Lower lobe of right lung (tissue), 2 donors: ENCODE data around the gene CCDC93. TPM values are rescaled to one million over a fixed set of nuclear protein-coding genes. Genes with fewer than 3 reads are reported as not detected.

Experiments
- ATAC-seq, 2 donors: fragments of 200-7000 bp; cut with Tn5 transposase; one replicate each; pipeline ENCODE4 v1.9.1; 2020 to 2022; ENCODE audit warnings: mild to moderate bottlenecking in 2 of 2, moderate library complexity in 2 of 2
- DNase-seq: peaks from one replicate; pipeline ENCODE4 v3.0.0-alpha.2; 2020
- H3K27ac ChIP-seq: fragments of 200-600 bp; one replicate; pipeline ENCODE4 v1.8.0; 2022
- H3K27me3 ChIP-seq: fragments of 200-600 bp; one replicate; pipeline ENCODE4 v1.8.0; 2022; ENCODE audit warnings: low read depth
- H3K36me3 ChIP-seq: fragments of 200-600 bp; one replicate; pipeline ENCODE4 v1.8.0; 2022; ENCODE audit warnings: mild to moderate bottlenecking
- H3K4me1 ChIP-seq: fragments of 200-600 bp; one replicate; pipeline ENCODE4 v1.8.0; 2022
- H3K4me3 ChIP-seq: fragments of 200-600 bp; one replicate; pipeline ENCODE4 v1.8.0; 2022; ENCODE audit warnings: mild to moderate bottlenecking
- H3K9me3 ChIP-seq: fragments of 200-600 bp; one replicate; pipeline ENCODE4 v1.8.0; 2022
- CTCF ChIP-seq: fragments of 200-600 bp; IDR thresholded peaks from one replicate; pipeline ENCODE4 v1.8.0; 2022; ENCODE audit warnings: antibody characterized with exemption, mild to moderate bottlenecking
- intact Hi-C: fragments of 100-400 bp; cut with DNase I; formaldehyde crosslinking; loops from one replicate; pipeline ENCODE4 v1.11.0; 2022
- total RNA-seq: library from RNA; stranded (reverse); fragmentation: NEBNext Ultra II Directional; extraction: Animal tissue kit (Norgen Biotek cat#: 25700); gene quantifications from one replicate; pipeline ENCODE4 v1.2.1, GENCODE V29; 2021
- donor health status: DM: no; HTN: yes; CAD: no; lungs with severe emphysema.

Gene CCDC93
- total RNA-seq, 1 donor from 2014 or later, result 47.3 TPM

GRCh38 chr2:118006861-118007260, 7.0 kb downstream of the CCDC93 start:
- no peaks in the 10 kb centered on the region for H3K9me3 ChIP-seq
- no peak for DNase-seq
- intact Hi-C loops, result loop anchor here (10.0 kb wide), 1 partner anchor 192 kb away; the partner anchor contains the start of gene DDX18
- no peak for ATAC-seq
- H3K36me3 ChIP-seq, result peaks cover 65% of the 10 kb centered on the region
- no peak overlapping the region for H3K4me3 ChIP-seq
- H3K27me3 ChIP-seq, result no peaks in the 10 kb centered on the region
- H3K4me1 ChIP-seq, result peaks cover 11% of the 10 kb centered on the region
- no peak for TF ChIP-seq CTCF
- no peak overlapping the region for H3K27ac ChIP-seq

GRCh38 chr2:118006326-118006725, 7.5 kb downstream of the CCDC93 start:
- no peaks in the 10 kb centered on the region for H3K9me3 ChIP-seq
- ATAC-seq (no peak), DNase-seq (no peak)
- intact Hi-C loops, result loop anchor here (10.0 kb wide), 1 partner anchor 192 kb away; the partner anchor contains the start of gene DDX18
- H3K27me3 ChIP-seq, result no peaks in the 10 kb centered on the region
- peaks cover 6% of the 10 kb centered on the region for H3K4me1 ChIP-seq
- no peak overlapping the region for H3K27ac ChIP-seq
- no peak overlapping the region for H3K4me3 ChIP-seq
- H3K36me3 ChIP-seq, result peaks cover 70% of the 10 kb centered on the region
- TF ChIP-seq CTCF, result no peak

GRCh38 chr2:118003396-118003824, 10.5 kb downstream of the CCDC93 start:
- peak; percentile 95 to 96 for ATAC-seq
- no peak for DNase-seq
- intact Hi-C loops, result loop anchor here (10.0 kb wide), 1 partner anchor 189 kb away; the partner anchor contains the start of gene DDX18
- Histone ChIP-seq H3K9me3 (no peaks in the 10 kb centered on the region), H3K27me3 (no peaks in the 10 kb centered on the region), H3K27ac (no peak overlapping the region), H3K36me3 (peaks cover 98% of the 10 kb centered on the region), H3K4me3 (no peak overlapping the region), H3K4me1 (no peaks in the 10 kb centered on the region)
- peak; percentile 80 for TF ChIP-seq CTCF

- Histone ChIP-seq H3K27ac (no peak overlapping the region), H3K9me3 (no peaks in the 10 kb centered on the region), H3K36me3 (peaks cover 98% of the 10 kb centered on the region), H3K27me3 (no peaks in the 10 kb centered on the region), H3K4me1 (peaks cover 5% of the 10 kb centered on the region), H3K4me3 (no peak overlapping the region)
- intact Hi-C loops, result loop anchor here (10.0 kb wide), 1 partner anchor 185 kb away; the partner anchor contains the start of gene DDX18
- no peak for DNase-seq
- no peak for TF ChIP-seq CTCF
- ATAC-seq, result no peak
These were observed 13.8 kb downstream of the CCDC93 start for GRCh38 chr2:118000041-118000440.

- no peak for DNase-seq
- intact Hi-C loops, result no loop called here
- no peak for TF ChIP-seq CTCF
- ATAC-seq, result no peak
- Histone ChIP-seq H3K9me3 (no peaks in the 10 kb centered on the region), H3K27ac (no peak overlapping the region), H3K4me1 (peaks cover 5% of the 10 kb centered on the region), H3K36me3 (peaks cover 100% of the 10 kb centered on the region), H3K4me3 (no peak overlapping the region), H3K27me3 (no peaks in the 10 kb centered on the region)
These were observed 15.9 kb downstream of the CCDC93 start for GRCh38 chr2:117997872-117998454.
